G401.6 (cell line): Measurements from ENCODE around the gene KIF26B.
"Not testable (repeated sequence)": the region's sequence is repeated elsewhere in the genome, so short reads cannot be mapped to it uniquely, and the experiment has no call there.

Experiments
- FAIRE-seq: peaks from 2 replicates; lab custom pipeline; 2012; peaks lifted over from hg19 to GRCh38; lab: Jason Lieb, UNC

Gene KIF26B

GRCh38 chr1:245154429-245155271, at the start of gene KIF26B:
KIF26B (plus strand) TSS chr1:245154985; CDS start chr1:245155425, 440 bp downstream.
- no peak for FAIRE-seq

DNA sequence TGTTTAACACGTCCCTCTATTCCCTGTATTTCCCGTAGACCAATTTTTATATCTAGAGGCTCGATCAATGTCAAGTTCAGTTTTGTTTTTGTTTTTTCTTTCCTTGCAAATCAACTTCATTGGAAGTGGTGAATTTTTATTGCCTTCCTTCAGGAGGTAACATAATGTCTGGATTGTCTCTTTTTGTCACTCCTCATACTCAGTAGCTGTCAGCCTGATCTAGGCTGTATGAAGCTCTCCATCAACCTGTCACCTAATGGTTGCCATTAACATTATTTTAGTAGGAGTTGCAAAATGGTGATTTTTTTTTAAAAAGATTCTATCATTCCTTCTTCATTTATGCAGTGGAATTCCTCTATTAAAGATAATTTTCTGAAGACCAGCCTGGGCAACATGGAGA, 49.7 kb upstream of the KIF26B start:
- FAIRE-seq = no peak

- no peak for FAIRE-seq
Measured at GRCh38 chr1:245105815-245106410, 48.9 kb upstream of the KIF26B start.

DNA sequence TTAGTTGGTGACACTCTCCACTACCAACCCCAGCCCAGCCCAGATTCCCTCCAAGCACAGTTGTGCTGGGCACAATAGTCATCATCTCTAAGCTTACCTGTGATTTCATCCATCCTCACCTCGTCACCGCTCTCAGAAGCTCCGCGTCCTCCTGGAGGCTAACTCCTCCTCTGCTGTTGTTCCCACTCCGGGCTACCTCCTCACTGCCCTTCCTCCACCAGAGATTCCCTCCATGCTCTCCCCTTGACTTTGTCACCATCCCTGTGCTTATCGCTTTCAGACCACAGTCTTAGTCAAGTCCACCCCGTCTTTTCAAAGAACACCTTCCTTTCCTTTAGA, 47.0 kb upstream of the KIF26B start:
- FAIRE-seq = no peak

DNA sequence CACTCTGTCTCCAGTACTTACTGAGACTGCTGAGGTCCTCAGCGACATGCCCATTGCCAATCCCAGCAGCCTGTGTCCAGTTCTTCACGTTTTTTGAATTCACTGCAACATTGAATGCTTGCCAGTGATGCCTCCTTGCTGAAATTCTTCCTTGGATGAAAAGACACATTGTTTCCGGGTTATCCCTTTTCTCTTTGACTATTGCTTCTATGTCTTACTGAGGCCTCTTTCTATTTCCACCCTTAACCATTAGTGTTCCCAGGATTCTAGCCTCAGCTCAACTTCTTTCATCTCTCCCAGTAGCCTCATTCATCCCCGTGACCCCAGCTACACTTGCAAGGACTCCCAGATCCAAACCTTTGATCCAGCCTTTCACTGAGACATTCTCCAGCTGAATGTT, 46.5 kb upstream of the KIF26B start:
- no peak for FAIRE-seq

DNA sequence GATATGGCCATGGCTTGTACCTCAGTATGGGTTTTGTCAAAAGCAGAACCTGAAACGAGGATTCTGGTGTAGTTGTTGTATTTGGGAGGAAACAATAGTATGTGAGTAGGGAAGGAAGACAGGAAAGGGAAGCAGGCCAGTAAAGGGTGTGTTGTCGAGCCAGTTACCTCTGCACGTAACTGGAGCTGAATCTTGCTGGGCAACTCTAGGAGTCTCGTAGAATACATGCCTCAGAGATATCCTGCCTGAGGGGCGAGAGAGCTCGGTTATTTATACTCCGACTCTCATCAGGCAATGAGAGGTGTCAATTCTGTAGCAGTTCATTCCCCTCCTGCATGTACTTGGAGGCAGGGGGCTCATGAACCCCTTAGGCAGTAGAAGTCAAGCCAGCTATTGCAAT, 45.9 kb upstream of the KIF26B start:
- FAIRE-seq = no peak

DNA sequence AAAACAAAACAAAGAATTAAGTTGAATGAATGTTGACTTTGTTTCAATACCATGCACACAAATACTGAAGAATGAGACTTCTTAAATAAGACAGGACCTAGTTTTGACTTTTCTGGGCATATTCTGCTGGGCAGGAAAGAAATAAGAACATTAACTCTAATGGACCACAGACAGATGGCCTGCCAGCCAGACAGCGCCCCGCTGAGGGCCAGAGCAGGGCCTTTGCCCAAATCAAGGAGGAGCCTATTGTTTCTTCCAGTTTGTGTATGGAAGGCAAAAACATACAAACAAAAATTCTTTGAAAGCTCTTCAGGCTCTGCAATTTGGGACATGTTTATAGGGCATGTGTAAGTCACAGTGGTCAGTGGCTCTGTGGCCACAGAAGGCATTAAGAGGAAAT, 44.4 kb upstream of the KIF26B start:
- FAIRE-seq = no peak

DNA sequence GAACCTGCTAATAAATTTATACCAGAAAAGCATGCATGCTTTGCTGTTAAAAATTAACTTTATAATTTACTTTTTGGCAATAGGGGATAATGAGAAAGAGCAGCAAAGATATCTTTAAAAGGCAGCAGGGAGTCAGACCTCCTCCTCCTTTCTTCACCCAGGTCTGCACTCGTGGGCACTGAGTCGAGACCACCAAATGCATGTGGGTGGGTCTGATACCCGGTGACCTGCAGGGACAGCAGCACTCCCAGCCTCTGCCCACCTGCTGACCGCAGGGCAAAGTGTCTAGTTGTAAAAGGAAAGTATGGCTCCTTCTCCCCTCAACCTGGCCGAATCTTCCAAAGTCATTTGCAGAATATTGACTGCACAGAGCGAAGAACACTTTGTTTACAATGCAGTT, 43.7 kb upstream of the KIF26B start:
- FAIRE-seq = no peak

DNA sequence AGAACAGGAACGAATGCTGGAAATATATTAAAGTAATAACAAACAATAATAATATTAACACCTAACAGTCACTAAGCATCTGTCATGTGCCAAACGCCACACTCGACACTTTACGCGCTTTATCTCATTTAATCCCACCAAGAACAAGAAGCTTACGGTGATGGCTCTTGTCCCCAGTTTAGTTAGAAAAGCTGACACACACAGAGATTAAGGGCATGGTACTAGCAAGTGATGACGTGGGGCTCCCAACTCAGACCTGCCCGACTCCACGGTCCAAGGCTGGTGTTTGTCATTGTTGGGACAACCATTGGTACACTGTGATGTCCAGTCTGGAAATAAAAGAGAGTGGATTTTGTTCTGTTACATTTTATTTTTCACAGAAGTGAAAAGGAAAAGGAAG, 41.1 kb upstream of the KIF26B start:
- no peak for FAIRE-seq

DNA sequence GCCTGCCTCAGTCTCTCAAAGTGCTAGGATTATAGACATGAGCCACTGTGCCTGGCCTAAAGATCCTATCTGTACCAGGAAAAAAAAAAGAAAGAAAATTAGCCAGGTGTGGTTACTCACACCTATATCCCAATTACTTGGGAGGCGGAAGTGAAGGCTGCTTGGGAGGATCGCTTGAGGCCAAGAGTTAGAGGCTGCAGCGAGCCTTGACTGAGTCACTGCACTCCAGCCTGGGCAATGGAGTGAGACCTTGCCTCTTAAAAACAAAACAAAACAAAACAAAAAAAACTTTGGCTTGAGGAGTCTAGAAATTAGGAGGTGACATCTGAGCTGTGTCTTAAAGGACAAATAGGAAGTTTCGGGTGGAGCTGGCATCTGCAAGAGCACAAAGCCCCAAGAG, 38.7 kb upstream of the KIF26B start:
- no peak for FAIRE-seq

- no peak for FAIRE-seq
Measured at GRCh38 chr1:245116751-245117150, 38.0 kb upstream of the KIF26B start.

GRCh38 chr1:245118066-245118465, 36.7 kb upstream of the KIF26B start:
- FAIRE-seq = no peak

GRCh38 chr1:245118806-245119205, 36.0 kb upstream of the KIF26B start:
- FAIRE-seq = no peak

DNA sequence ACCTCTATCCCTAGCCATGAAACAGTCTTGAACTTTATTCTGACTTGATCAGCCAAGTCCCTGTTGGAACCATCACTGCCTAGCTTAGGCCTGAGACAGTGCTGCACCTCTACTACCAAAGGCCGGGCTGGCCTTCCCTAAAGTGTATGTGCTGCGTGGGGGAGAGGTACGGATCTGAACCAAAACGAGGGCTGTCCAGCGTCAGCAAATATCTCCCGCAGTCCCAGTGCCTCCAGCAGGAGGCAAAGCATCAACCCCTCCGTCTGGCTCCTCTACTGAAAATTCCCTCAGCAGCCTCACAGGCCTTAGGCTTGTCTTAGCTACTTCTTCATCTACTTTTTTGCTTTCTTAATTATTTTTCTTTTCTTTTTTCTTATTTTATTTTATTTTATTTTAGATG, 33.3 kb upstream of the KIF26B start:
- no peak for FAIRE-seq

DNA sequence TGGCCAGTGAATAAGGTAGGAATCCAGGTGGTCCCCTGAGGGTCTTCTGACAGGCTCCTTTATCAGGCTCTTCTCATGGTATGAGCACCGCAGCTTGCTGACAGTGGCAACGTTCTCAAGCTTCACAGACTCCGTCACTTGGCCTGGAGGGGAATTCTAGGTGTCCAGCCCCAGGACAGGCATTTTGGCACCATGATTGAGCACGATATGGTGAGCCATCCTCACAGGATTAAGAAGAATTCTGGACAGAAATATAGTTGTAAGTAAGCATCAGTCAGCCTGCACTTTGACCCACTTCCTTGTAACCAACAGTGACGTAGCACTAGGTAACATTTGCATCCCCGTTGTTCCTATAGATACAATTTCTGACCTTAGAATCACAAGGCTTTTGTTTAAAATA, 30.5 kb upstream of the KIF26B start:
- FAIRE-seq = no peak

- no peak for FAIRE-seq
Measured at GRCh38 chr1:245124644-245125043, 30.1 kb upstream of the KIF26B start.

GRCh38 chr1:245126530-245126929, 28.3 kb upstream of the KIF26B start:
- FAIRE-seq = no peak

DNA sequence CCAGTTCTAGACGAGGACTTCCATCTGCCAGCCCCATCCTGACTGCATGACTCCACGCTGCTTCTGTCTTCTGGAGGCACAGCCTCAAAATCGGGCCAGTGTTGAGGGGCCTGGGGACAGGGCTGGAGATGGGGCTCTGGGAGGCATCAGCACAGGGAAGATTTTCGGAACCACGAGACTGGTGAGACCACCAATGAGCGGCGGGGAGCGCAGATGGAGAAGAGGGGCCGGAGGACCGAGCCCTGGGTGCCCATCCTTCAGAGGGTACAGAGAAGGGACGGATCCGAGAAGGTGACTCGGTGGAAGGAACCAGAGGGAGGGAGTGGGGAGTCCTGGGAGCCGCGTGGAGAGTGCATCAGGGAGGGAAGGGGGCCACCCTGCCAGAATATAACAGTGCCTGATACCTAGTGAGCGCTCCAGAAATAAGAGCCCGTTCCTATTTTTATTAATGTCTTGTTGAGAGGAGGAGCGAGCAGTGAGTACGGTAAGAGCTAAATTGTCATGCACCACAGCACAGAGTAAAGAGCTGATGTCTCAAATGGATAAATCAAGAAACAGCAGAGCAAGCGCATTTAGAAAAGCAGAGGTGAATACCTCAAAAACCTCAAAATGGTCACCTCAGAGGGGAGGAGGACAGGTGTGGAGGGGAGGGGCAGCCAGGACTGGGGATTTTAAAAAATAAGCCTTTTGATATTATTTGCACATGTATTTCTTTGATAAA, 26.2 kb upstream of the KIF26B start:
- FAIRE-seq = no peak

GRCh38 chr1:245129319-245130240, 25.2 kb upstream of the KIF26B start:
- FAIRE-seq = no peak

DNA sequence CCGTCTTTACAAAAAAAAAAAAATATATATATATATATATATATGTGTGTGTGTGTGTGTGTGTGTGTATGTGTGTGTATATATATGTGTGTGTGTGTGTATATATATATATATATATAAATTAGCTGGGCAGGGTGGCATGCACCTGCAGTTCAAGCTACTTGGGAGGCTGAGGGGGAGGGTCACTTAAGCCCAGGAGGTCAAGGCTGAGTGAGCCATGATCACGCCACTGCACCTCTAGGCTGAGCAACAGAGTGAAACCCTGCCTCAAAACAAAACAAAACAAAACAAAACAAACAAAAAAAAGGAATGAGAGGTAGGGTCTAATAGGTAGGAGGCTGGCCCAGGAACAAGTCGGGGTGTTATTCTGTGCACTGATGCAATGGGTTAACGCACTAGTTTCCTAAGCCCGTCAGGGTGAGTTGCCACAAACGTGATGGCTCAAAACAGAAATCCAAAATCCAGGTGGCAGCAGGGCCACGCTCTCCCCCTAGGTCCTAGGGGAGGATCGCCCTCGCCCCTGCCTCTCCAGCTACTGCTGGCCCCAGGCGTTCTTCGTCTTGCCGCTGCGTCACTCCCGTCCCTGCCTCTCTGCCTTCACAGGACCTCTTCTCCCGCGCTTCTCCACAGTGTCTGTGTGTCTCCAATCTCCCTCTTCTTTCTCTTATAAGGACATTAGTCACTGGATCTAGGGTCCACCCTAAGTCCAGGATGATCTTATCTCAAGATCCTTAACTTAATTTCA, 24.3 kb upstream of the KIF26B start:
- not testable (repeated sequence) for FAIRE-seq

DNA sequence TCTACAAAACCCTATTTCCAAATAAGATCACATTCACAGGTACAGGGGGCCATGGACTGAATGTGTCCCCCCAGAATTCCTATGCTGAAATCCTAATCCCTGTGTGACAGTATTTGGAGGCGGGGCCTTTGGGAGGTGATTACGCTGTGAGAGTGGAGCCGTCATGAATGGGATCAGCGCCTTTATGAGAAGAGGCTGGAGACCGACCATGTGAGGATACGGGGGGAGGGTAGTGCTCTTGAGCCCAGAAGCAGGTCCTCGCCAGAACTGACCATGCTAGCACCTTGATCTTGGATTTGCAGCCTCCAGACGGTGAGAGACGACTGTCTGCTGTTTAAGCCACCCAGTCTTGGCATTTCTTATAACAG, 23.8 kb upstream of the KIF26B start:
- FAIRE-seq = no peak

- no peak for FAIRE-seq
Measured at GRCh38 chr1:245132771-245133170, 22.0 kb upstream of the KIF26B start.
